ENCODE results near the gene ARID3B. TPM values are rescaled to one million over a fixed set of nuclear protein-coding genes. Genes with fewer than 3 reads are reported as not detected.
A peak's percentile ranks its signal among the peaks of the same experiment; 100 is the strongest.

The ARID3B gene
- total RNA-seq, 1 donor from 2014 or later: 31.5 TPM

- H3K36me3 Mint-ChIP-seq: peaks cover 33% of the 10 kb centered on the region
- H3K27me3 ChIP-seq: no peaks in the 10 kb centered on the region
- no peaks in the 10 kb centered on the region for H3K9me3 Mint-ChIP-seq
- H3K79me2 ChIP-seq (ENCODE audit: low read depth): peaks cover 44% of the 10 kb centered on the region
- H3K27me3 Mint-ChIP-seq (ENCODE audit: insufficient read depth, low read depth): peaks cover 4% of the 10 kb centered on the region
- no peak overlapping the region for H3K4me2 ChIP-seq
- no peak overlapping the region for H3K9ac ChIP-seq
- H3F3A ChIP-seq (ENCODE audit: low read depth): peaks cover 9% of the 10 kb centered on the region
- no peaks in the 10 kb centered on the region for H3K9me3 ChIP-seq (ENCODE audit: low read depth)
- H3K36me3 ChIP-seq: no peaks in the 10 kb centered on the region
- H3K4me1 ChIP-seq: peaks cover 10% of the 10 kb centered on the region
- H3K4me3 Mint-ChIP-seq: no peak overlapping the region
- no peak for TF ChIP-seq CTCF (IDR thresholded peaks at IDR 0.05)
- no peak overlapping the region for H3K27ac ChIP-seq
- H3K4me3 ChIP-seq: no peak overlapping the region
- H2AFZ ChIP-seq (replicated peaks): no peak overlapping the region
- no peak overlapping the region for H3K27ac Mint-ChIP-seq
- peaks cover 17% of the 10 kb centered on the region for H3K4me1 Mint-ChIP-seq
- peaks cover 73% of the 10 kb centered on the region for H4K20me1 ChIP-seq (ENCODE audit: low read depth)
- no peak for DNase-seq (ENCODE audit: low spot score)
Measured at GRCh38 chr15:74621546-74621920, 80.5 kb downstream of the ARID3B start.

- Histone ChIP-seq H2AFZ (replicated peaks) (no peak overlapping the region), H3K9me3 (ENCODE audit: low read depth) (no peaks in the 10 kb centered on the region), H3K27ac (no peak overlapping the region), H3K4me3 (no peak overlapping the region), H3K4me1 (peaks cover 6% of the 10 kb centered on the region), H3K27me3 (no peaks in the 10 kb centered on the region), H4K20me1 (ENCODE audit: low read depth) (peaks cover 69% of the 10 kb centered on the region), H3F3A (ENCODE audit: low read depth) (peaks cover 9% of the 10 kb centered on the region), H3K4me2 (no peak overlapping the region), H3K9ac (no peak overlapping the region), H3K79me2 (ENCODE audit: low read depth) (peaks cover 40% of the 10 kb centered on the region), H3K36me3 (no peaks in the 10 kb centered on the region)
- Mint-ChIP-seq H3K9me3 (no peaks in the 10 kb centered on the region), H3K27me3 (ENCODE audit: insufficient read depth, low read depth) (peaks cover 4% of the 10 kb centered on the region), H3K27ac (peak overlapping the region; percentile 66), H3K4me3 (no peak overlapping the region), H3K4me1 (peaks cover 13% of the 10 kb centered on the region), H3K36me3 (peaks cover 33% of the 10 kb centered on the region)
- no peak for TF ChIP-seq EZH2 (IDR thresholded peaks at IDR 0.05)
- TF ChIP-seq EZH2phosphoT487 (IDR thresholded peaks at IDR 0.05): no peak
- TF ChIP-seq CTCF (IDR thresholded peaks at IDR 0.05): no peak
- peak; percentile 54 for DNase-seq (ENCODE audit: low spot score)
Measured at GRCh38 chr15:74621936-74622335, 80.9 kb downstream of the ARID3B start.

- no peak for DNase-seq (ENCODE audit: low spot score)
- Histone ChIP-seq H3K27me3 (no peaks in the 10 kb centered on the region), H3K36me3 (no peaks in the 10 kb centered on the region), H3F3A (ENCODE audit: low read depth) (peaks cover 9% of the 10 kb centered on the region), H3K79me2 (ENCODE audit: low read depth) (peaks cover 31% of the 10 kb centered on the region), H3K27ac (no peak overlapping the region), H3K9ac (no peak overlapping the region), H4K20me1 (ENCODE audit: low read depth) (peaks cover 61% of the 10 kb centered on the region), H2AFZ (replicated peaks) (no peak overlapping the region), H3K4me2 (no peak overlapping the region), H3K9me3 (ENCODE audit: low read depth) (no peaks in the 10 kb centered on the region), H3K4me1 (no peaks in the 10 kb centered on the region), H3K4me3 (no peak overlapping the region)
- TF ChIP-seq EZH2 (IDR thresholded peaks at IDR 0.05): no peak
- no peak for TF ChIP-seq EZH2phosphoT487 (IDR thresholded peaks at IDR 0.05)
- no peak for TF ChIP-seq CTCF (IDR thresholded peaks at IDR 0.05)
- Mint-ChIP-seq H3K27me3 (ENCODE audit: insufficient read depth, low read depth) (peaks cover 4% of the 10 kb centered on the region), H3K27ac (no peak overlapping the region), H3K4me1 (peaks cover 4% of the 10 kb centered on the region), H3K4me3 (no peak overlapping the region), H3K9me3 (no peaks in the 10 kb centered on the region), H3K36me3 (peaks cover 34% of the 10 kb centered on the region)
Measured at GRCh38 chr15:74622758-74623157, 81.7 kb downstream of the ARID3B start.
